GM12864 (cell line): Measurements from ENCODE around the gene TRIM25.

ENCODE experiments used
- DNase-seq: peaks from one replicate; pipeline ENCODE4 v3.0.0-alpha.2; 2011; ENCODE audit warnings: low read depth
- H3K4me3 ChIP-seq: 2 replicates; pipeline ENCODE4 v1.5.1; 2011; ENCODE audit warnings: mild to moderate bottlenecking, low read depth, low read length, control low read depth
- TF ChIP-seq, protein P1 (sequence below): IDR thresholded peaks from 2 replicates; pipeline ENCODE4 v1.5.1; 2011; ENCODE audit warnings: low read depth, mild to moderate bottlenecking, moderate library complexity, low read length, control low read depth, inconsistent platforms; ENCODE audit errors: missing control alignments

Gene TRIM25

DNA sequence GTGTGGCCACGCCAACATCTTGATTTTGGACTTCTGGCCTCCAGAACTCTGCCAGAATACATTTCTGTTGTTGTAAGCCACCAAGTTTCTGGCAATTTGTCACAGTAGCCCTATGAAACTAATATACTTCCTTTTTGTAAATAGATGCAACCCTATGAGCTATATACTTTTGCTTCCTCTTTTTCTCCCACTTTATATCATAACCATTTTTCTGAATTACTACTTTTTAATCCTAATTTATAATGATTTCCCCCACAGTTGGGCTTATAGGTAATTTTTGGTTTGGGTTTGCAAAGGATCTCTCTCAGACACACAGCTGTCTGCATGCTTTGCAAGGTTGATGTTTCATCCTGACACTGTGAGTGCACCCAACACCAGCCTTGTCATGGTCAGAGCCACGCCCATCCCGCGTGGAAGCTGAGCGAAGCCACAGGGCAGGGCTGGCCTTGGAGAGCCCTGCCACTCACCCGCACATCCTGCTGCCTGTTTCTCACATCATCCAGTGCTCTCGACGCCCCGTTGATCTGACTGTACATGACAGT lies 5.8 kb downstream of the TRIM25 start:
- TF ChIP-seq, protein P1, sequence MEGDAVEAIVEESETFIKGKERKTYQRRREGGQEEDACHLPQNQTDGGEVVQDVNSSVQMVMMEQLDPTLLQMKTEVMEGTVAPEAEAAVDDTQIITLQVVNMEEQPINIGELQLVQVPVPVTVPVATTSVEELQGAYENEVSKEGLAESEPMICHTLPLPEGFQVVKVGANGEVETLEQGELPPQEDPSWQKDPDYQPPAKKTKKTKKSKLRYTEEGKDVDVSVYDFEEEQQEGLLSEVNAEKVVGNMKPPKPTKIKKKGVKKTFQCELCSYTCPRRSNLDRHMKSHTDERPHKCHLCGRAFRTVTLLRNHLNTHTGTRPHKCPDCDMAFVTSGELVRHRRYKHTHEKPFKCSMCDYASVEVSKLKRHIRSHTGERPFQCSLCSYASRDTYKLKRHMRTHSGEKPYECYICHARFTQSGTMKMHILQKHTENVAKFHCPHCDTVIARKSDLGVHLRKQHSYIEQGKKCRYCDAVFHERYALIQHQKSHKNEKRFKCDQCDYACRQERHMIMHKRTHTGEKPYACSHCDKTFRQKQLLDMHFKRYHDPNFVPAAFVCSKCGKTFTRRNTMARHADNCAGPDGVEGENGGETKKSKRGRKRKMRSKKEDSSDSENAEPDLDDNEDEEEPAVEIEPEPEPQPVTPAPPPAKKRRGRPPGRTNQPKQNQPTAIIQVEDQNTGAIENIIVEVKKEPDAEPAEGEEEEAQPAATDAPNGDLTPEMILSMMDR = no peak
- H3K4me3 ChIP-seq = no peak overlapping the region
- DNase-seq = peak; percentile 58

GRCh38 chr17:56903560-56903959 lies 10.3 kb downstream of the TRIM25 start:
- DNase-seq = no peak
- no peak overlapping the region for H3K4me3 ChIP-seq
- TF ChIP-seq, protein P1 = no peak

GRCh38 chr17:56902348-56902747 lies 11.5 kb downstream of the TRIM25 start:
- no peak overlapping the region for H3K4me3 ChIP-seq
- no peak for DNase-seq
- TF ChIP-seq, protein P1 = no peak

DNA sequence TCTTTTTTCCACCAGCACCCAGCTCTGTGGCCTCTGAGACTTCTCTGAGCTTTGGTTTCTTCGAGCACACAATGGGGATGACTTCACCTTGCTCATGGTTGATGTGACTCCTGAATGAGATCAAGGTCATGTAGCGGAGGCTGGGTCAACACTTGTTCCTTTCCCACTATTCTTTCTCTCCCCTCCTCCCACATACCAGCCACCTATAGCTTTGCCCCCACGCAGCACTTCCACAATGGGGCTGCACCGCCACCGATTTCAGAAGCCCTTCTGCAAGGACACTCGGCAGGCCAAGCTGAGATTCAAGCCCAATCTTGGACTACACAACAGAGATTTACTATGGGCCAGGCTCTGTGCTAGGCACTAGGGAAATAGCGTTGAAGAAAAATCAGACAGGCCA lies 14.4 kb downstream of the TRIM25 start:
- TF ChIP-seq, protein P1 = no peak

DNA sequence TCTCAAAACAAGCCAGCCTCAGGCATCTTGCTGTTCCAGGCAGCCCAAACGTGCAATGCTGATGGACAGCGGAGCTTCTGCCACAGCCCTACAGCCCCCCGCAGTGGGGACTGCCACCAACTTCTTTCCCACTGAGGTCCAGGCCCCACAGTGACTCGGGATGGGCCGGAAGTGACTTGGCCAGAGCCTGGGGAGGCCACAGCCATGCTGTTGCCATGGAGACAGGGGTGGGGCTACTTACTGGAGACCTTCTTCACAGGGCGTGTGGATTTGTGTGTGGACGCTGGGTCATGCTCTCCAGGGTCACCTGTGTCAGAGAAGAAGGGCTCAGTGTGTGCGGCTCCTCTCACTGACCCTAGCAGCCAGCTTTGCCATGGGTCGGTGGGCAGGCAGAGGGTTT lies 15.0 kb downstream of the TRIM25 start:
- TF ChIP-seq, protein P1 = no peak
- DNase-seq = no peak

More for the DNA sequence above, 14.4 kb downstream of the TRIM25 start:
- no peak for DNase-seq
- no peak overlapping the region for H3K4me3 ChIP-seq

DNA sequence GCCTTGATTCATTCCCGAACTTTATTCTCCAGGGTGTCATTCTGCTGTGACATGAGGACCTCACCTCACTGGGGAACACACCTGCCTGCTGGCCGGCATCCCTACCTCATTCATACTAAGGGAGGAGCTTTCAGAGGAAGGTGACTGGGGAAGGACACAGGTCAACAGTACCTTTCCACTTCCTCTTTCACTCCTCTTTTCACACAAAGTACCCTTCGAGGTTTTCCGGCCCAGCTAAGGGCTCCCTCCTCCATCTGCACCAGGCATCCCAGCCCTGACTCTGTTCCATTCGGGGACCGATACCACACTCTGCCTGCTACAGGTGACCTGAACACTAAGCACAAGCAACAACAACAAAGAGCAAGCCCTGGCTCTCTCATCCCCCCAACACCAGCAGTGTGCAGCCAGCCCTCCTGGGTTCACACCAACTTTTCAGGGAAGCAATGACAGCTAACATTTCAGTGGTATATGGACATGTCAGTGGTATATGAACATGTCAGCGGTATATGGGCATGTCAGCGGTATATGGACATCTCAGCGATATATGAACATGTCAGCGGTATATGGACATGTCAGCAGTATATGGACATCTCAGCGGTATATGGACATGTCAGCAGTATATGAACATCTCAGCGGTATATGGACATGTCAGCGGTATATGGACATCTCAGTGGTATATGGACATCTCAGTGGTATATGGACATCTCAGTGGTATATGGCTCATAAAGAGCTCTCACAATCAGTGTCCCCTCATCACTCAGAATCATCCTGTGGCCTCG lies 16.0 kb downstream of the TRIM25 start:
- DNase-seq = no peak
- H3K4me3 ChIP-seq = no peak overlapping the region
- TF ChIP-seq, protein P1 = no peak

More for the DNA sequence above, 15.0 kb downstream of the TRIM25 start:
- no peak overlapping the region for H3K4me3 ChIP-seq

GRCh38 chr17:56896968-56897359 lies 16.9 kb downstream of the TRIM25 start:
- DNase-seq = no peak
- TF ChIP-seq, protein P1 = no peak
- H3K4me3 ChIP-seq = no peak overlapping the region
